ENCODE results near the gene VCPKMT.

VCPKMT gene

GRCh38 chr14:50059763-50060616 is 56.4 kb downstream of the VCPKMT start:
- no peak for ATAC-seq (replicated peaks; ENCODE audit: extremely low read depth, poor library complexity, severe bottlenecking)
- H3K36me3 Mint-ChIP-seq (ENCODE audit: insufficient read depth): peaks cover 17% of the 10 kb centered on the region
- H3K27me3 Mint-ChIP-seq: no peaks in the 10 kb centered on the region
- peak overlapping the region; percentile 96 for H3K27ac Mint-ChIP-seq (ENCODE audit: low read depth)
- H3K4me3 Mint-ChIP-seq: no peak overlapping the region
- no peak for DNase-seq (ENCODE audit: low spot score in 2 of 2)
- H3K4me1 Mint-ChIP-seq: peaks cover 77% of the 10 kb centered on the region
- no peaks in the 10 kb centered on the region for H3K9me3 Mint-ChIP-seq
